ENCODE data around the gene TCF19.

DNA sequence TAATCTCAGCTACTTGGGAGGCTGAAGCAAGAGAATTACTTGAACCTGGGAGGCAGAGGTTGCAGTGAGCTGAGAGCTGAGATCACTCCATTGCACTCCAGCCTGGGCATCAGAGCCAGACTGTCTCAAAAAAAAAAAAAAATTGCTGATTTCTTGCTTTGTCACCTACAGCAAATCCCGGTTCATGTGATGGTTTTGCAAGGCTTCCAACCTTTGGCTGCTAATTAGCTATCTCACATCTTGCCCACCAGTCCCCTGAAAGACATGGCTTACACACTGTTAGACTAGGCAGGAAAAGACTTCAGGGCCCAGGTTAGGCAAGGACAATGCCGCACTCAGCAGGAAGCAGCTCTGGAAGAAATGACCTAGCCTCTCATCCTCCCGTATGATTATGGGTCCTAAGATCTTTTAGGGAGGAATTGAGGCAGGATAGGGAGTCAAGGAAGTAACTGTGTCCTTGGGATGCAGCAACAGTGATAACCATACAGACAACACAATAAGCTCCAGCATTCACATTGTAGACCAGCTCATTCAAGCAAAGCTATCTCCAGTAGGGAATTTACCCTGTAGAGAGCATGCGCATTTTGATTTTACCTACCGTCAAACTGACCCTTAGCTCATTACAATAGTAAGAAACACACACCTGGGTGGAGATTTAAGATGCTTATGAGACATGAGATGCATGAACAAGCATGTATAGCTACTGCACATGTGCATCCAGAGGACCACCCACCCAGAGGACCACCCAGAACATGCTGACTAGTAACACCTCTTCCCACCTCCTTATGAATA lies 52.5 kb downstream of the TCF19 start:
- TF ChIP-seq CTCF (IDR thresholded peaks at IDR 0.05) (no peak), POLR2AphosphoS5 (IDR thresholded peaks at IDR 0.05) (no peak), EP300 (IDR thresholded peaks at IDR 0.05) (no peak), POLR2A (IDR thresholded peaks at IDR 0.05) (no peak)

All from upper lobe of left lung (tissue), 4 donors.